M059J (cell line): Measurements from ENCODE around the gene ELOVL2. TPM values are rescaled to one million over a fixed set of nuclear protein-coding genes. Genes with fewer than 3 reads are reported as not detected.
"Not testable (repeated sequence)": the region's sequence is repeated elsewhere in the genome, so short reads cannot be mapped to it uniquely, and the experiment has no call there.

ENCODE experiments used
- DNase-seq: peaks from one replicate; pipeline ENCODE4 v3.0.0-alpha.2; 2012; ENCODE audit warnings: low read depth
- total RNA-seq: library from RNA; depleted of rRNA; stranded (reverse); fragments of >200 nt; shearing (Covaris generic); gene quantifications from 2 replicates; pipeline ENCODE4 v1.2.3, GENCODE V29; 2014

ELOVL2 gene
- total RNA-seq, 1 experiment from 2014 or later = 6.2 TPM

- DNase-seq = no peak
Measured at GRCh38 chr6:11023032-11023431, 21.1 kb downstream of the ELOVL2 start.

GRCh38 chr6:11021714-11022113, 22.4 kb downstream of the ELOVL2 start:
- DNase-seq = no peak

GRCh38 chr6:11021003-11021402, 23.1 kb downstream of the ELOVL2 start:
- DNase-seq = no peak

- DNase-seq = no peak
Measured at GRCh38 chr6:11018225-11018624, 25.9 kb downstream of the ELOVL2 start.

- DNase-seq = no peak
Measured at GRCh38 chr6:11017090-11017489, 27.0 kb downstream of the ELOVL2 start.

GRCh38 chr6:11016452-11016851, 27.7 kb downstream of the ELOVL2 start:
- DNase-seq = no peak

GRCh38 chr6:11015102-11015501, 29.0 kb downstream of the ELOVL2 start:
- DNase-seq = no peak

GRCh38 chr6:11013721-11014070, 30.4 kb downstream of the ELOVL2 start:
- no peak for DNase-seq

- DNase-seq = no peak
Measured at GRCh38 chr6:11012976-11013720, 31.0 kb downstream of the ELOVL2 start.

- no peak for DNase-seq
Measured at GRCh38 chr6:11012295-11012754, 31.8 kb downstream of the ELOVL2 start.

GRCh38 chr6:11011787-11012234, 32.3 kb downstream of the ELOVL2 start:
- peak; percentile 41 for DNase-seq

GRCh38 chr6:11009353-11009752, 34.8 kb downstream of the ELOVL2 start:
- DNase-seq = peak; percentile 84

- peak; percentile 60 for DNase-seq
Measured at GRCh38 chr6:11008821-11009220, 35.3 kb downstream of the ELOVL2 start.

- peak; percentile 72 for DNase-seq
Measured at GRCh38 chr6:11007715-11008608, 36.1 kb downstream of the ELOVL2 start.

GRCh38 chr6:11006061-11006460, 38.0 kb downstream of the ELOVL2 start:
- no peak for DNase-seq

GRCh38 chr6:11003297-11003696, 40.8 kb downstream of the ELOVL2 start:
- not testable (repeated sequence) for DNase-seq

- no peak for DNase-seq
Measured at GRCh38 chr6:11002176-11002575, 41.9 kb downstream of the ELOVL2 start.

GRCh38 chr6:10999994-11000393, 44.1 kb downstream of the ELOVL2 start:
- DNase-seq = peak; percentile 69

GRCh38 chr6:10995114-10995707, 48.9 kb downstream of the ELOVL2 start:
- DNase-seq = no peak

GRCh38 chr6:10993896-10994295, 50.2 kb downstream of the ELOVL2 start:
- peak; percentile 83 for DNase-seq

- DNase-seq = no peak
Measured at GRCh38 chr6:10991115-10991514, 53.0 kb downstream of the ELOVL2 start.

GRCh38 chr6:10989587-10989986, 54.5 kb downstream of the ELOVL2 start:
- DNase-seq = no peak
